Lower lobe of right lung (tissue), 2 donors: ENCODE measurements around the gene ANKH. TPM values are rescaled to one million over a fixed set of nuclear protein-coding genes. Genes with fewer than 3 reads are reported as not detected.

Experiments
- ATAC-seq, 2 donors: fragments of 200-7000 bp; cut with Tn5 transposase; one replicate each; pipeline ENCODE4 v1.9.1; 2020 to 2022; ENCODE audit warnings: mild to moderate bottlenecking in 2 of 2, moderate library complexity in 2 of 2
- DNase-seq: peaks from one replicate; pipeline ENCODE4 v3.0.0-alpha.2; 2020
- H3K27ac ChIP-seq: fragments of 200-600 bp; one replicate; pipeline ENCODE4 v1.8.0; 2022
- H3K27me3 ChIP-seq: fragments of 200-600 bp; one replicate; pipeline ENCODE4 v1.8.0; 2022; ENCODE audit warnings: low read depth
- H3K36me3 ChIP-seq: fragments of 200-600 bp; one replicate; pipeline ENCODE4 v1.8.0; 2022; ENCODE audit warnings: mild to moderate bottlenecking
- H3K4me1 ChIP-seq: fragments of 200-600 bp; one replicate; pipeline ENCODE4 v1.8.0; 2022
- H3K4me3 ChIP-seq: fragments of 200-600 bp; one replicate; pipeline ENCODE4 v1.8.0; 2022; ENCODE audit warnings: mild to moderate bottlenecking
- H3K9me3 ChIP-seq: fragments of 200-600 bp; one replicate; pipeline ENCODE4 v1.8.0; 2022
- intact Hi-C: fragments of 100-400 bp; cut with DNase I; formaldehyde crosslinking; loops from one replicate; pipeline ENCODE4 v1.11.0; 2022
- total RNA-seq: library from RNA; stranded (reverse); fragmentation: NEBNext Ultra II Directional; extraction: Animal tissue kit (Norgen Biotek cat#: 25700); gene quantifications from one replicate; pipeline ENCODE4 v1.2.1, GENCODE V29; 2021
- TF ChIP-seq, protein P1 (sequence below): fragments of 200-600 bp; IDR thresholded peaks from one replicate; pipeline ENCODE4 v1.8.0; 2022; ENCODE audit warnings: antibody characterized with exemption, mild to moderate bottlenecking
- donor health status: DM: no; HTN: yes; CAD: no; lungs with severe emphysema.

ANKH gene
- total RNA-seq, 1 donor from 2014 or later, result 53.7 TPM

DNA sequence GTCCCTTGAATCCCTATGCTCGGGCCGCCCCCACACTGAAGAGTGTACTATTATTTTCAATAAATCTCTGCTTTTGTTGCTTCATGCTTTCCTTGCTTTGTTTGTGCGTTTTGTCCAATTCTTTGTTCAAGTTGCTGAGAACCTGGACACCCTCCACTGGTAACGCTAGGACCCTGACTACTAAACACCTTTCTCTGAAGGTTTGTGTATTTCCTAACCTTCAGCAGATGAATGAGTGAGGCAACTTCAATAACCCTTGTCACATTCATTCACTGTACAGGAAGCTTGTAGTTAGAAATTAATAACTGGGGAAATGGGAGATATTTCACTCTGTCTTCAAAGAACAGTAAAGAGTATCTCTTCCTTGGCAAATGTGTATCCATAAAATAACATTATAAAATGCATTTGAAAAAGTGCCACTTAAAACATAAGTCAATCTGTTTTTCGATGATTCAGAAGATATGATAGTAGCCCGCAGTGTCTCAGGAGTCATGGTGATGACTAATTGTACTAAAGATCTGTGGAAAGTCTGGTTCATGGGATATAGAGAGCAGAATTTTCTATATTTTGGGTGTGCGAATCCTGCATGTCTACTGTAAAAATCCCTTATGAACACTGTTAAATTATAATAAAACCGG is 43.2 kb upstream of the ANKH start:
- TF ChIP-seq, protein P1, sequence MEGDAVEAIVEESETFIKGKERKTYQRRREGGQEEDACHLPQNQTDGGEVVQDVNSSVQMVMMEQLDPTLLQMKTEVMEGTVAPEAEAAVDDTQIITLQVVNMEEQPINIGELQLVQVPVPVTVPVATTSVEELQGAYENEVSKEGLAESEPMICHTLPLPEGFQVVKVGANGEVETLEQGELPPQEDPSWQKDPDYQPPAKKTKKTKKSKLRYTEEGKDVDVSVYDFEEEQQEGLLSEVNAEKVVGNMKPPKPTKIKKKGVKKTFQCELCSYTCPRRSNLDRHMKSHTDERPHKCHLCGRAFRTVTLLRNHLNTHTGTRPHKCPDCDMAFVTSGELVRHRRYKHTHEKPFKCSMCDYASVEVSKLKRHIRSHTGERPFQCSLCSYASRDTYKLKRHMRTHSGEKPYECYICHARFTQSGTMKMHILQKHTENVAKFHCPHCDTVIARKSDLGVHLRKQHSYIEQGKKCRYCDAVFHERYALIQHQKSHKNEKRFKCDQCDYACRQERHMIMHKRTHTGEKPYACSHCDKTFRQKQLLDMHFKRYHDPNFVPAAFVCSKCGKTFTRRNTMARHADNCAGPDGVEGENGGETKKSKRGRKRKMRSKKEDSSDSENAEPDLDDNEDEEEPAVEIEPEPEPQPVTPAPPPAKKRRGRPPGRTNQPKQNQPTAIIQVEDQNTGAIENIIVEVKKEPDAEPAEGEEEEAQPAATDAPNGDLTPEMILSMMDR, result no peak
- H3K36me3 ChIP-seq, result no peaks in the 10 kb centered on the region
- H3K27ac ChIP-seq, result no peak overlapping the region
- no peaks in the 10 kb centered on the region for H3K27me3 ChIP-seq
- H3K4me3 ChIP-seq, result no peak overlapping the region
- DNase-seq (no peak), ATAC-seq (no peak)
- H3K4me1 ChIP-seq, result no peaks in the 10 kb centered on the region
- intact Hi-C loops, result no loop called here
- no peaks in the 10 kb centered on the region for H3K9me3 ChIP-seq

DNA sequence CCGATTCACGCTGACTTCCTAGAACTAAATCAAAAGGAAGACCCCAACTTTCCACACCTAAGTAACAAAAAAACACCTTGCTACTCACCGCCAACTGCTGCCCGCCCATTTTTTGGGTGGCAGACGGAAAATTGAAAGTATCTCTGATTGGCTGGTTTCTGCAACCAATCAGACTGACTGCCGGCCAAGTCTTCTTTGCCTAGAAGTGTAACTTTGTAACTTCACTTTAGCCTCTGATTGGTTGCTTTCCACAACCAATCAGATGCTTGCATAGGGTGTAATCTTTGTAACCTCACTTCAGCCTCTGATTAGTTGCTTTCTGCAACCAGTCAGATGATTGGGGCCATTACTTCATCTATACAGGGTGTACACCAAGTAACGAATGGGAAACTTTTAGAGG is 42.6 kb upstream of the ANKH start:
- Histone ChIP-seq H3K36me3 (no peaks in the 10 kb centered on the region), H3K9me3 (no peaks in the 10 kb centered on the region), H3K4me3 (no peak overlapping the region), H3K4me1 (no peaks in the 10 kb centered on the region), H3K27me3 (no peaks in the 10 kb centered on the region), H3K27ac (no peak overlapping the region)
- TF ChIP-seq, protein P1, result no peak
- no peak for ATAC-seq
- intact Hi-C loops, result no loop called here
- no peak for DNase-seq

DNA sequence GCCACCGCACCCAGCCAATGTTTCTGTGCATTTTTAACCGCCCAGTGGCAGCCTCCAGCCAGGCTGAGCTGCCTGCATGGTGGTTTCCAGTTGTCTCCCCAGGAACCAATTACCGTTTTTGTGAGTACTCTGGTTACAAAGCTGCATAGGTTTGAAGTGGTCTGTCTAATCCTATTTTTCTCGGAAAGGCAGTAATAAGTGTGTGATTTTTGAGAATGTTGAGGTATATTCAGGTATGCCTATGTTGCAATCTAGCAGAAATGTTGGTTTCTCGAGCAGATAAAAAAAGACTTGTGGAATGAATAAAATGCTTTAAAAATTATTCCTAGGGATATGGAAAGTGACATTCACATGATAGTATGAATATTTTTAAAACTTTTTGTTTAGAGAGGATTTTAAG is 41.5 kb upstream of the ANKH start:
- Histone ChIP-seq H3K27ac (no peak overlapping the region), H3K9me3 (no peaks in the 10 kb centered on the region), H3K4me1 (no peaks in the 10 kb centered on the region), H3K27me3 (no peaks in the 10 kb centered on the region), H3K36me3 (no peaks in the 10 kb centered on the region), H3K4me3 (no peak overlapping the region)
- ATAC-seq (no peak), DNase-seq (no peak)
- intact Hi-C loops, result no loop called here
- TF ChIP-seq, protein P1, result no peak

DNA sequence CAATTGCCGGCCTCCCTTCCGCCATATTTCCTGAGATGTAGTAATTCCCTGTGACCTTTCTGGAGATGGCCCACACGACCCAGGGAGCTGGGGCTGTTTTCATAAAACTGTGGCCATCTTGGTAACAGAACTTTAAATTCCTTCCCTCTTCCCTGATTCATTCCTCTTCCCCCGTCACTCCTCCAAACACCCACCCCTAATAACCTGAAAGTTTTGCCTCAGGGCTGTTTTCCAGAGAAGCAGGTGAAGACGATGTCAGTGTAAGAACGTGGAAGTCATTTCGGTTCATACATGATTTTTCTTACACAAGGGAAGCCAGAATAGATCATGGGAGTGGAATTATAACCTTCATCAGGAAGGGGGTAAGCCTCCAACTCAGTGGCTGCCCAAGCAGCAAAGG is 40.6 kb upstream of the ANKH start:
- ATAC-seq (no peak), DNase-seq (no peak)
- Histone ChIP-seq H3K27me3 (no peaks in the 10 kb centered on the region), H3K27ac (no peak overlapping the region), H3K9me3 (no peaks in the 10 kb centered on the region), H3K4me1 (no peaks in the 10 kb centered on the region), H3K36me3 (no peaks in the 10 kb centered on the region), H3K4me3 (no peak overlapping the region)
- intact Hi-C loops, result no loop called here
- TF ChIP-seq, protein P1, result no peak

DNA sequence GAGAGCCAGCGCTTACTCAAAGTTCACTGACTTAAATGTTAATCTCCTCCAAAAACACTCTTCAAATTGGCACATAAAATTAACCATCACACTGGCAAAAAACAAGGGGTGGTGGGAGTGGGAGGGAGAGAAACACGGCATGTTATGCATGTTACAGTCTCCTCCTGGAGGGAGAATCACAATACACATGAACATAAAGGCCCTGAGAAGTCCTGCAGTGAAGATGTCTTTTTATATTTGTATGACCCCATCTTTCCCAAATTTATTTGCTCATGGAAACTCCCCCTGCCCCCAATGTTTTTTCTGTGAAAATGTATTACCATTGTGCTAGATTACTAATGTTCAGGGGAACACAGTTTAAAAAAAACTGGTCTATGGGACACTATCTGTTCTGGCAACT is 37.8 kb upstream of the ANKH start:
- no peaks in the 10 kb centered on the region for H3K4me1 ChIP-seq
- DNase-seq, result no peak
- no peaks in the 10 kb centered on the region for H3K27me3 ChIP-seq
- ATAC-seq, result no peak
- TF ChIP-seq, protein P1, result no peak
- H3K9me3 ChIP-seq, result no peaks in the 10 kb centered on the region
- no peak overlapping the region for H3K4me3 ChIP-seq
- no peak overlapping the region for H3K27ac ChIP-seq
- no peaks in the 10 kb centered on the region for H3K36me3 ChIP-seq
- intact Hi-C loops, result no loop called here
